K562 (cell line): ENCODE data around the gene AHNAK. TPM values are rescaled to one million over a fixed set of nuclear protein-coding genes. Genes with fewer than 3 reads are reported as not detected.

ENCODE experiments used
- HDAC2 ChIP-seq: fragments of 450-650 bp; IDR thresholded peaks from 2 replicates; pipeline ENCODE4 v1.6.1; 2016; ENCODE audit warnings: mild to moderate bottlenecking
- HSF4 ChIP-seq: fragments of 250-450 bp; sonication (Bioruptor Pico); IDR thresholded peaks from 2 replicates; pipeline ENCODE4 v2.1.2; 2022; ENCODE audit warnings: mild to moderate bottlenecking, moderate library complexity, borderline replicate concordance
- LEF1 ChIP-seq: fragments of 450-650 bp; IDR thresholded peaks from 2 replicates; pipeline ENCODE4 v1.6.1; 2016; ENCODE audit warnings: mild to moderate bottlenecking
- MGA ChIP-seq: fragments of 450-650 bp; IDR thresholded peaks from 2 replicates; pipeline ENCODE4 v1.6.1; 2016; ENCODE audit warnings: mild to moderate bottlenecking, moderate library complexity
- PHB2 ChIP-seq: fragments of 450-650 bp; IDR thresholded peaks from 2 replicates; pipeline ENCODE4 v1.6.1; 2017; ENCODE audit warnings: low read depth
- POLR2G ChIP-seq: fragments of 200-400 bp; formaldehyde crosslinking; IDR thresholded peaks from 2 replicates; pipeline ENCODE4 v1.6.1; 2017; ENCODE audit warnings: low read depth, mild to moderate bottlenecking, antibody characterized with exemption, low read length, moderate library complexity
- RNF2 ChIP-seq: sonication (generic); IDR thresholded peaks from 2 replicates; pipeline ENCODE4 v1.6.1; 2016
- ZNF507 ChIP-seq: conservative IDR thresholded peaks from 2 replicates; pipeline ENCODE4 v1.6.1; 2017; ENCODE audit warnings: missing genetic modification characterization, missing compliant biosample characterization
- ZNF561 ChIP-seq: fragments of 450-650 bp; formaldehyde crosslinking; conservative IDR thresholded peaks from 2 replicates; pipeline ENCODE4 v1.4.0; 2020; ENCODE audit warnings: mild to moderate bottlenecking, moderate library complexity
- ZNF644 ChIP-seq: fragments of 200-800 bp; sonication (Bioruptor generic); IDR thresholded peaks from 2 replicates; pipeline ENCODE4 v1.6.1; 2016; ENCODE audit warnings: low read depth, missing genetic modification characterization, missing compliant biosample characterization
- polyA plus RNA-seq, 8 experiments: library from polyadenylated mRNA; depleted of rRNA in 4 of 8; stranded (reverse) in 5 of 8; unstranded in 3 of 8; fragments of >200 nt; fragmentation: Nextera tagmentation in 2 of 8; fragmentation: Illumina TruSeq in 1 of 8; extraction: Ambion mirVana in 2 of 8; extraction: Trizol in 1 of 8; gene quantifications; 2 replicates each; pipeline versions ENCODE4 v1.2.1 to v1.2.3, GENCODE V29; 2011 to 2014; ENCODE audit warnings: inconsistent platforms in 1 of 8, missing spikeins in 1 of 8
- total RNA-seq, 7 experiments: library from RNA; depleted of rRNA in 6 of 7; stranded (reverse); fragments of >200 nt in 6 of 7; fragmentation: Illumina TruSeq in 2 of 7; extraction: Trizol in 2 of 7; gene quantifications; 2 replicates each; pipeline versions ENCODE4 v1.2.1 to v1.2.3, GENCODE V29; 2011 to 2021; ENCODE audit warnings: low replicate concordance in 1 of 7
- TF ChIP-seq, protein P1 (sequence below): IDR thresholded peaks from 3 replicates; pipeline ENCODE4 v1.6.1; 2011; ENCODE audit warnings: borderline replicate concordance, mild to moderate bottlenecking; ENCODE audit not compliant: insufficient read length, insufficient read depth
- TF ChIP-seq, protein P2 (sequence below): IDR thresholded peaks from 2 replicates; pipeline ENCODE4 v1.6.1; 2016; ENCODE audit warnings: missing genetic modification characterization, missing compliant biosample characterization

AHNAK gene
- total and polyA plus RNA-seq, 9 of the 15 experiments (the other 6 are each of a cell fraction or from before 2014, with no cell fraction given): 1.5 to 89.7 (median 45.0) TPM

DNA sequence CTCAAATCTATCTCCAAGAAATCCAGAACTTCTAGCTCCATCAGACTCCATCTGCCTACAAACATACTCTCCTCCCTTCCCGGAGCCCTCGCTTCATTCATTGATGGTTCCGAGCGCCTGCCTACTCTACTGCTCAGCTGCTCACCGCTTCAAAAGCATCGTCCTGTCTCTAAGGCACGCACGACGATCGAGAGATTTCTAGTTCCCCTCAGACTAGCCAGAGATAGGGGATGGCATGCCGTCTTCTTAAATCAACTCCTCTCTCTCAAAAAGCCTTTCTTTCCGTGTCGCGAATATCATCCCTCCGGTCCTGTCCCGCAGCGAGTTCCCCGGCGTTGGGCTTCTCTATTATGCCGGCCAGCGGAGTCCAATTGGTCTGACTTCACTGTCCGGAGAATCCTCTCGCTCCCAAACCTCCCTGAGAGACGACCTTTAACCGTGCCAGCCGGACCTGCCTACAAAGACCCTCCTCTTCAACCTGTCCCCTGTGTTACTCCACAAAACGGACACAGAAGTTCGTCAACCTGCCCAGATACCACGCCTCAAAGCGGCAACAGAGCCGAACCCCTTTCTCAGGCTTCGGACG, 26.5 kb upstream of the AHNAK start (continued):
- no peak for TF ChIP-seq POLR2G
- TF ChIP-seq PHB2: no peak
- TF ChIP-seq RNF2: no peak
- no peak for TF ChIP-seq ZNF507
- no peak for TF ChIP-seq HDAC2
- TF ChIP-seq, protein P1, sequence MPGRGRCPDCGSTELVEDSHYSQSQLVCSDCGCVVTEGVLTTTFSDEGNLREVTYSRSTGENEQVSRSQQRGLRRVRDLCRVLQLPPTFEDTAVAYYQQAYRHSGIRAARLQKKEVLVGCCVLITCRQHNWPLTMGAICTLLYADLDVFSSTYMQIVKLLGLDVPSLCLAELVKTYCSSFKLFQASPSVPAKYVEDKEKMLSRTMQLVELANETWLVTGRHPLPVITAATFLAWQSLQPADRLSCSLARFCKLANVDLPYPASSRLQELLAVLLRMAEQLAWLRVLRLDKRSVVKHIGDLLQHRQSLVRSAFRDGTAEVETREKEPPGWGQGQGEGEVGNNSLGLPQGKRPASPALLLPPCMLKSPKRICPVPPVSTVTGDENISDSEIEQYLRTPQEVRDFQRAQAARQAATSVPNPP: no peak
- TF ChIP-seq HSF4 (CRISPR knock-in tag): no peak
- no peak for TF ChIP-seq ZNF644 (tag)
- no peak for TF ChIP-seq ZNF561 (CRISPR knock-in tag)
- no peak; the same call in 1 of the 2 replicates for TF ChIP-seq LEF1
- TF ChIP-seq MGA: no peak
- TF ChIP-seq, protein P2, sequence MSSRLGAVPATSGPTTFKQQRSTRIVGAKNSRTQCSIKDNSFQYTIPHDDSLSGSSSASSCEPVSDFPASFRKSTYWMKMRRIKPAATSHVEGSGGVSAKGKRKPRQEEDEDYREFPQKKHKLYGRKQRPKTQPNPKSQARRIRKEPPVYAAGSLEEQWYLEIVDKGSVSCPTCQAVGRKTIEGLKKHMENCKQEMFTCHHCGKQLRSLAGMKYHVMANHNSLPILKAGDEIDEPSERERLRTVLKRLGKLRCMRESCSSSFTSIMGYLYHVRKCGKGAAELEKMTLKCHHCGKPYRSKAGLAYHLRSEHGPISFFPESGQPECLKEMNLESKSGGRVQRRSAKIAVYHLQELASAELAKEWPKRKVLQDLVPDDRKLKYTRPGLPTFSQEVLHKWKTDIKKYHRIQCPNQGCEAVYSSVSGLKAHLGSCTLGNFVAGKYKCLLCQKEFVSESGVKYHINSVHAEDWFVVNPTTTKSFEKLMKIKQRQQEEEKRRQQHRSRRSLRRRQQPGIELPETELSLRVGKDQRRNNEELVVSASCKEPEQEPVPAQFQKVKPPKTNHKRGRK (tag): no peak
